H9 (cell line): ENCODE measurements around the gene SLC49A4. TPM values are rescaled to one million over a fixed set of nuclear protein-coding genes. Genes with fewer than 3 reads are reported as not detected.

Experiments used
- DNase-seq: peaks from one replicate; pipeline ENCODE4 v3.0.0-alpha.2; 2017
- H2AFZ ChIP-seq: one replicate; pipeline ENCODE4 v1.6.1; 2013; ENCODE audit warnings: mild to moderate bottlenecking, low read length, control low read depth, moderate library complexity
- H2AK5ac ChIP-seq: 2 replicates; pipeline ENCODE4 v1.6.1; 2013; ENCODE audit warnings: low read length, control low read depth, mixed read lengths; ENCODE audit not compliant: insufficient read length
- H2BK120ac ChIP-seq: one replicate; pipeline ENCODE4 v1.6.1; 2013; ENCODE audit warnings: low read depth, mild to moderate bottlenecking, low read length, control low read depth, inconsistent platforms; ENCODE audit not compliant: poor library complexity, severe bottlenecking
- H2BK12ac ChIP-seq: 2 replicates; pipeline ENCODE4 v1.6.1; 2013; ENCODE audit warnings: low read length, control low read depth, mixed read lengths, low read depth; ENCODE audit not compliant: insufficient read length
- H2BK15ac ChIP-seq: 2 replicates; pipeline ENCODE4 v1.6.1; 2013; ENCODE audit warnings: low read depth, low read length, control low read depth
- H2BK20ac ChIP-seq: one replicate; pipeline ENCODE4 v1.6.1; 2013; ENCODE audit warnings: low read depth, mild to moderate bottlenecking, low read length, control low read depth, inconsistent platforms; ENCODE audit not compliant: poor library complexity, severe bottlenecking
- H2BK5ac ChIP-seq: 2 replicates; pipeline ENCODE4 v1.6.1; 2013; ENCODE audit warnings: low read length, control low read depth, mixed read lengths; ENCODE audit not compliant: insufficient read length
- H3K14ac ChIP-seq: 2 replicates; pipeline ENCODE4 v1.6.1; 2013; ENCODE audit warnings: low read length, control low read depth; ENCODE audit not compliant: insufficient read depth
- H3K18ac ChIP-seq: 2 replicates; pipeline ENCODE4 v1.6.1; 2013; ENCODE audit warnings: low read depth, mild to moderate bottlenecking, mixed read lengths, low read length, control low read depth; ENCODE audit not compliant: insufficient read length
- H3K23ac ChIP-seq: 2 replicates; pipeline ENCODE4 v1.6.1; 2013; ENCODE audit warnings: low read length, control low read depth, mixed read lengths, low read depth; ENCODE audit not compliant: insufficient read length
- H3K23me2 ChIP-seq: 2 replicates; pipeline ENCODE4 v1.6.1; 2013; ENCODE audit warnings: low read depth, mild to moderate bottlenecking, mixed read lengths, low read length, control low read depth; ENCODE audit not compliant: insufficient read length, poor library complexity, severe bottlenecking
- H3K27ac ChIP-seq: 2 replicates; pipeline ENCODE4 v1.5.1; 2013; ENCODE audit warnings: low read length, control low read depth, mixed read lengths, low read depth; ENCODE audit not compliant: insufficient read length
- H3K27me3 ChIP-seq: 2 replicates; pipeline ENCODE4 v1.6.1; 2013; ENCODE audit warnings: low read length, control low read depth, inconsistent platforms; ENCODE audit not compliant: insufficient read depth
- H3K4ac ChIP-seq: 2 replicates; pipeline ENCODE4 v1.6.1; 2013; ENCODE audit warnings: low read depth, mild to moderate bottlenecking, control low read depth, inconsistent platforms, low read length, moderate library complexity
- H3K4me1 ChIP-seq: 2 replicates; pipeline ENCODE4 v1.6.1; 2013; ENCODE audit warnings: low read length, control low read depth, inconsistent platforms; ENCODE audit not compliant: insufficient read depth
- H3K4me2 ChIP-seq: 2 replicates; pipeline ENCODE4 v1.6.1; 2013; ENCODE audit warnings: low read length, control low read depth, mixed read lengths; ENCODE audit not compliant: insufficient read length, insufficient read depth
- H3K56ac ChIP-seq: 2 replicates; pipeline ENCODE4 v1.6.1; 2013; ENCODE audit warnings: low read depth, mild to moderate bottlenecking, mixed read lengths, low read length, control low read depth; ENCODE audit not compliant: insufficient read length
- H3K79me1 ChIP-seq: 2 replicates; pipeline ENCODE4 v1.6.1; 2013; ENCODE audit warnings: low read depth, mild to moderate bottlenecking, moderate library complexity, low read length, control low read depth, inconsistent platforms; ENCODE audit not compliant: insufficient read depth, poor library complexity, severe bottlenecking
- H3K79me2 ChIP-seq: 2 replicates; pipeline ENCODE4 v1.6.1; 2013; ENCODE audit warnings: low read length, control low read depth, inconsistent platforms; ENCODE audit not compliant: insufficient read depth
- H3K9ac ChIP-seq: 2 replicates; pipeline ENCODE4 v1.6.1; 2013; ENCODE audit warnings: low read length, control low read depth, mixed read lengths; ENCODE audit not compliant: insufficient read length; ENCODE audit errors: extremely low read depth
- H3K9me3 ChIP-seq: one replicate; pipeline ENCODE4 v1.6.1; 2013; ENCODE audit warnings: low read depth, low read length, inconsistent platforms; ENCODE audit not compliant: control insufficient read depth
- H3T11ph ChIP-seq: one replicate; pipeline ENCODE4 v1.6.1; 2013; ENCODE audit warnings: mild to moderate bottlenecking, low read length, control low read depth, inconsistent platforms
- H4K20me1 ChIP-seq: one replicate; pipeline ENCODE4 v1.6.1; 2013; ENCODE audit not compliant: control insufficient read depth, insufficient read length, insufficient read depth
- H4K5ac ChIP-seq: 2 replicates; pipeline ENCODE4 v1.6.1; 2013; ENCODE audit warnings: low read depth, mild to moderate bottlenecking, mixed read lengths, low read length, control low read depth; ENCODE audit not compliant: insufficient read length
- H4K8ac ChIP-seq: replicated peaks from 2 replicates; pipeline ENCODE4 v1.6.1; 2013; ENCODE audit warnings: low read length, control low read depth, mixed read lengths, low read depth; ENCODE audit not compliant: insufficient read length
- H4K91ac ChIP-seq: 2 replicates; pipeline ENCODE4 v1.6.1; 2013; ENCODE audit warnings: low read depth, mild to moderate bottlenecking, moderate library complexity, mixed read lengths, low read length, control low read depth; ENCODE audit not compliant: insufficient read length
- H3K27ac Mint-ChIP-seq, 3 experiments: 2 replicates in 2 of 3; 3 replicates in 1 of 3; pipeline ENCODE4 v1.8.0; 2020 to 2021; ENCODE audit warnings: mixed read lengths in 3 of 3, mild to moderate bottlenecking in 1 of 3, moderate library complexity in 1 of 3
- H3K27me3 Mint-ChIP-seq: 2 replicates; pipeline ENCODE4 v1.8.0; 2021; ENCODE audit warnings: low read depth, mild to moderate bottlenecking, moderate library complexity, mixed read lengths
- H3K36me3 Mint-ChIP-seq, 3 experiments: 2 replicates in 2 of 3; 3 replicates in 1 of 3; pipeline ENCODE4 v1.8.0; 2020 to 2021; ENCODE audit warnings: low read depth in 3 of 3, mixed read lengths in 3 of 3; ENCODE audit not compliant: insufficient read depth in 1 of 3
- H3K4me1 Mint-ChIP-seq, 2 experiments: 2 replicates each; pipeline ENCODE4 v1.8.0; 2020; ENCODE audit warnings: mixed read lengths in 2 of 2
- H3K4me3 Mint-ChIP-seq, 2 experiments: 2 replicates in 1 of 2; 3 replicates in 1 of 2; pipeline ENCODE4 v1.8.0; 2020 to 2021; ENCODE audit warnings: mild to moderate bottlenecking in 2 of 2, mixed read lengths in 2 of 2, moderate library complexity in 1 of 2
- H3K9me3 Mint-ChIP-seq, 2 experiments: 2 replicates in 1 of 2; 3 replicates in 1 of 2; pipeline ENCODE4 v1.8.0; 2020; ENCODE audit warnings: mild to moderate bottlenecking in 2 of 2, mixed read lengths in 2 of 2, moderate library complexity in 1 of 2
- WGBS: extraction: QIAGEN DNeasy Blood & Tissue Kit; methylation state at CpG from one replicate; pipeline ENCODE4 v1.1.7; 2013; ENCODE audit warnings: missing lambda C conversion rate, low lambda C conversion rate, mixed read lengths; ENCODE audit not compliant: insufficient read length; ENCODE audit errors: extremely low coverage; 5-methylcytosine and 5-hydroxymethylcytosine counted together
- total RNA-seq: library from RNA; stranded (reverse); gene quantifications from 2 replicates; pipeline ENCODE4 v1.2.1, GENCODE V29; 2021
- TF ChIP-seq, protein P1 (sequence below): fragments of 200-600 bp; sonication (generic); conservative IDR thresholded peaks from 3 replicates; pipeline ENCODE4 v1.8.0; 2021; ENCODE audit warnings: antibody characterized with exemption, mild to moderate bottlenecking

SLC49A4 gene
- total RNA-seq, 1 experiment from 2014 or later = 10.7 TPM

DNA sequence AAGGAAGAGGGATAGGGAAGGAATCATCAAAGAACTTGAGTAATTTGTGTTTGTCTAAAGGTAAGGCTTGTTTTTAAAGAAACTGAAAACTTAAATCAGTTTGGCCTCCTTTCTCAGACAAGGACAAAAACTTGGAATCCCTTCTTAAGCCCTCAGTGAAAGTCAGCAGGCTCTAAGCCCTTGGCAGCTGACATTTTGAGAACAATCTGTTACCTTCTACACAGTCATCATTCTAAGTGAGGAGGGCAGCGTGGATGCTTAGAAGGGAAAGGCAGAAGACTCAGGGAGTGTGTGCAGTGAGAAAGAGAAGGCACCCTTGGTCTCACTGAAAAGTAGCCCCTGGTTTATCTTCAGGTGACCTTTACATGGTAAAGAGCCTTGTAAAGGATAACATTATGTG is 12.1 kb upstream of the SLC49A4 start:
- Histone ChIP-seq H2BK15ac (no peak overlapping the region), H3K27ac (no peak overlapping the region), H3T11ph (no peak overlapping the region), H3K4me1 (no peaks in the 10 kb centered on the region), H3K79me1 (no peaks in the 10 kb centered on the region), H3K23ac (no peak overlapping the region), H2AFZ (no peak overlapping the region), H3K14ac (no peak overlapping the region), H3K4me2 (no peak overlapping the region), H4K91ac (no peak overlapping the region), H3K9me3 (no peaks in the 10 kb centered on the region), H3K4ac (no peak overlapping the region), H4K8ac (no peak overlapping the region), H2BK5ac (no peak overlapping the region), H2BK120ac (no peak overlapping the region), H2BK12ac (no peak overlapping the region), H2AK5ac (no peak overlapping the region), H3K27me3 (no peaks in the 10 kb centered on the region), H3K56ac (no peak overlapping the region), H3K79me2 (no peaks in the 10 kb centered on the region), H4K5ac (no peak overlapping the region), H3K18ac (no peak overlapping the region), H3K23me2 (no peaks in the 10 kb centered on the region), H3K9ac (no peak overlapping the region), H2BK20ac (no peak overlapping the region), H4K20me1 (no peaks in the 10 kb centered on the region)
- Mint-ChIP-seq H3K27ac (no peak overlapping the region), H3K9me3 (peaks cover 7 to 8% of the 10 kb centered on the region in 2 experiments), H3K27me3 (no peaks in the 10 kb centered on the region), H3K4me3 (no peak overlapping the region), H3K4me1 (peaks cover 2% of the 10 kb centered on the region in 2 experiments; a peak in 3 of 4 replicates), H3K36me3 (peaks cover 10 to 18% (median 10%) of the 10 kb centered on the region in 3 experiments)
- TF ChIP-seq, protein P1, sequence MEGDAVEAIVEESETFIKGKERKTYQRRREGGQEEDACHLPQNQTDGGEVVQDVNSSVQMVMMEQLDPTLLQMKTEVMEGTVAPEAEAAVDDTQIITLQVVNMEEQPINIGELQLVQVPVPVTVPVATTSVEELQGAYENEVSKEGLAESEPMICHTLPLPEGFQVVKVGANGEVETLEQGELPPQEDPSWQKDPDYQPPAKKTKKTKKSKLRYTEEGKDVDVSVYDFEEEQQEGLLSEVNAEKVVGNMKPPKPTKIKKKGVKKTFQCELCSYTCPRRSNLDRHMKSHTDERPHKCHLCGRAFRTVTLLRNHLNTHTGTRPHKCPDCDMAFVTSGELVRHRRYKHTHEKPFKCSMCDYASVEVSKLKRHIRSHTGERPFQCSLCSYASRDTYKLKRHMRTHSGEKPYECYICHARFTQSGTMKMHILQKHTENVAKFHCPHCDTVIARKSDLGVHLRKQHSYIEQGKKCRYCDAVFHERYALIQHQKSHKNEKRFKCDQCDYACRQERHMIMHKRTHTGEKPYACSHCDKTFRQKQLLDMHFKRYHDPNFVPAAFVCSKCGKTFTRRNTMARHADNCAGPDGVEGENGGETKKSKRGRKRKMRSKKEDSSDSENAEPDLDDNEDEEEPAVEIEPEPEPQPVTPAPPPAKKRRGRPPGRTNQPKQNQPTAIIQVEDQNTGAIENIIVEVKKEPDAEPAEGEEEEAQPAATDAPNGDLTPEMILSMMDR = no peak
- WGBS = no CpG with 5 or more reads among the region's 1 CpG
- DNase-seq = no peak
